K562 (cell line): ENCODE results near the gene MAN1A1. TPM values are rescaled to one million over a fixed set of nuclear protein-coding genes. Genes with fewer than 3 reads are reported as not detected.

Experiments
- ATAC-seq: fragments of 200-7000 bp; cut with Tn5 transposase; 3 replicates; pipeline ENCODE4 v1.9.1; 2020; ENCODE audit warnings: moderate library complexity
- BruUV-seq: library from RNA; stranded (reverse); fragments of 400-500 nt; replicated peaks from 2 replicates; lab custom pipeline; 2021; lab: Mats Ljungman, UMichigan
- CTCF ChIA-PET: fragments of 300-600 bp; formaldehyde crosslinking; extraction: SDS; loops from one replicate; lab custom pipeline; 2021; ENCODE audit warnings: low intra/inter-chr PET ratio; lab: Yijun Ruan, JAX
- POLR2A ChIA-PET: fragments of 300-600, 350-650 bp; sonication (Branson Sonifier 250); formaldehyde crosslinking; extraction: SDS; loops from one replicate; lab custom pipeline; 2021; ENCODE audit warnings: antibody characterized with exemption, inconsistent platforms; lab: Yijun Ruan, JAX
- DNase-seq, 4 experiments: peaks; one replicate each; pipeline versions ENCODE4 v3.0.0 to v3.0.0-alpha.2; 2011 to 2018; ENCODE audit warnings: low spot score in 3 of 4, mixed read lengths in 3 of 4; ENCODE audit errors: extremely low read depth in 1 of 4
- FAIRE-seq: peaks from 2 replicates; lab custom pipeline; 2011; peaks lifted over from hg19 to GRCh38; lab: Jason Lieb, UNC
- H2AFZ ChIP-seq: 2 replicates; pipeline ENCODE4 v1.6.0; 2011; ENCODE audit warnings: low read depth, low read length, control low read depth, inconsistent platforms
- H3K27ac ChIP-seq: fragments of 200-600 bp; 3 replicates; pipeline ENCODE4 v1.8.0; 2011; ENCODE audit warnings: low read depth, mild to moderate bottlenecking, control low read depth, inconsistent platforms, low read length, moderate library complexity, mixed read lengths; ENCODE audit errors: extremely low read depth
- H3K27me3 ChIP-seq, 2 experiments: fragments of 300-600 bp in 1 of 2; 2 replicates in 1 of 2; 3 replicates in 1 of 2; pipeline versions ENCODE4 v1.6.0 to v1.8.0; 2011; ENCODE audit warnings: inconsistent platforms in 2 of 2, low read length in 2 of 2, mild to moderate bottlenecking in 1 of 2, mixed read lengths in 1 of 2, moderate library complexity in 1 of 2; ENCODE audit not compliant: control insufficient read depth in 2 of 2, insufficient read depth in 2 of 2
- H3K36me3 ChIP-seq: fragments of 300-600 bp; 3 replicates; pipeline ENCODE4 v1.8.0; 2011; ENCODE audit warnings: mild to moderate bottlenecking, low read length, inconsistent platforms; ENCODE audit not compliant: control insufficient read depth, insufficient read depth
- H3K4me1 ChIP-seq, 2 experiments: fragments of 200-600 bp in 1 of 2; replicated peaks in 1 of 2; 2 replicates in 1 of 2; 3 replicates in 1 of 2; pipeline versions ENCODE4 v1.5.1 to v1.8.0; 2011; ENCODE audit warnings: inconsistent platforms in 2 of 2, low read length in 2 of 2, mild to moderate bottlenecking in 1 of 2, mixed read lengths in 1 of 2, moderate library complexity in 1 of 2; ENCODE audit not compliant: control insufficient read depth in 2 of 2, insufficient read depth in 2 of 2
- H3K4me2 ChIP-seq: 2 replicates; pipeline ENCODE4 v1.6.1; 2011; ENCODE audit warnings: low read length, control low read depth, inconsistent platforms, mixed read lengths; ENCODE audit not compliant: insufficient read depth
- H3K4me3 ChIP-seq: fragments of 200-600 bp; sonication (generic), shearing (Covaris generic); 2 replicates; pipeline ENCODE4 v1.5.1; 2016; ENCODE audit warnings: control low read depth, inconsistent platforms
- H3K79me2 ChIP-seq: fragments of 200-600 bp; 3 replicates; pipeline ENCODE4 v1.8.0; 2011; ENCODE audit warnings: low read length, inconsistent platforms; ENCODE audit not compliant: control insufficient read depth, insufficient read depth
- H3K9ac ChIP-seq, 2 experiments: 2 replicates each; pipeline versions ENCODE4 v1.6.0 to v1.6.1; 2011; ENCODE audit warnings: low read depth in 2 of 2, low read length in 2 of 2, control low read depth in 1 of 2, inconsistent platforms in 1 of 2, mild to moderate bottlenecking in 1 of 2, mixed read lengths in 1 of 2; ENCODE audit not compliant: insufficient read depth in 1 of 2
- H3K9me1 ChIP-seq: one replicate; pipeline ENCODE4 v1.6.0; 2011; ENCODE audit warnings: inconsistent platforms, mild to moderate bottlenecking, low read length, moderate library complexity; ENCODE audit not compliant: control insufficient read depth, insufficient read depth
- H3K9me3 ChIP-seq: replicated peaks from 2 replicates; pipeline ENCODE4 v1.5.1; 2011; ENCODE audit warnings: low read depth, low read length, inconsistent platforms; ENCODE audit not compliant: control insufficient read depth, insufficient read depth
- H4K20me1 ChIP-seq: replicated peaks from 2 replicates; pipeline ENCODE4 v1.6.1; 2011; ENCODE audit warnings: low read length, inconsistent platforms, mixed read lengths; ENCODE audit not compliant: control insufficient read depth, insufficient read depth
- CBX1 ChIP-seq: sonication (generic); IDR thresholded peaks from 2 replicates; pipeline ENCODE4 v1.6.1; 2016; ENCODE audit warnings: antibody characterized with exemption, low read depth, mild to moderate bottlenecking
- COPS2 ChIP-seq: fragments of 450-650 bp; conservative IDR thresholded peaks from 2 replicates; pipeline ENCODE4 v1.6.1; 2016; ENCODE audit warnings: mild to moderate bottlenecking, moderate library complexity
- DDX20 ChIP-seq: fragments of 450-650 bp; IDR thresholded peaks from 2 replicates; pipeline ENCODE4 v1.6.1; 2016; ENCODE audit warnings: missing genetic modification characterization, low read depth, mild to moderate bottlenecking, missing compliant biosample characterization, moderate library complexity
- EHMT2 ChIP-seq: fragments of 450-650 bp; IDR thresholded peaks from 2 replicates; pipeline ENCODE4 v1.6.1; 2018; ENCODE audit warnings: antibody characterized with exemption
- ILF3 ChIP-seq: fragments of 450-650 bp; IDR thresholded peaks from 2 replicates; pipeline ENCODE4 v1.6.1; 2018; ENCODE audit warnings: antibody characterized with exemption, mild to moderate bottlenecking, moderate library complexity, borderline replicate concordance
- NFXL1 ChIP-seq: fragments of 450-650 bp; formaldehyde crosslinking; IDR thresholded peaks from 2 replicates; pipeline ENCODE4 v1.4.0; 2021; ENCODE audit warnings: mild to moderate bottlenecking
- NR2F6 ChIP-seq: fragments of 450-650 bp; formaldehyde crosslinking; IDR thresholded peaks from 2 replicates; pipeline ENCODE4 v1.4.0; 2020; ENCODE audit warnings: mild to moderate bottlenecking
- POLR3A ChIP-seq: IDR thresholded peaks from 2 replicates; pipeline ENCODE4 v1.6.1; 2011; ENCODE audit warnings: borderline replicate concordance, mild to moderate bottlenecking, moderate library complexity; ENCODE audit not compliant: insufficient read length, insufficient read depth; ENCODE audit errors: extremely low read depth
- POU5F1 ChIP-seq: fragments of 150-350 bp; IDR thresholded peaks from 2 replicates; pipeline ENCODE4 v1.6.1; 2014; ENCODE audit warnings: borderline replicate concordance, low read length, low read depth, mild to moderate bottlenecking; ENCODE audit not compliant: partially characterized antibody
- PYGO2 ChIP-seq: fragments of 450-650 bp; IDR thresholded peaks from 2 replicates; pipeline ENCODE4 v1.6.1; 2016; ENCODE audit warnings: mild to moderate bottlenecking, missing genetic modification characterization, moderate library complexity, missing compliant biosample characterization
- TBL1XR1 ChIP-seq, 2 experiments: IDR thresholded peaks; 2 replicates each; pipeline ENCODE4 v1.6.1; 2012; ENCODE audit warnings: improper control_type of control experiment in 2 of 2, low read length in 2 of 2, mild to moderate bottlenecking in 1 of 2
- TCF3 ChIP-seq: sonication (generic); formaldehyde crosslinking; IDR thresholded peaks from 2 replicates; pipeline ENCODE4 v1.4.0; 2020; ENCODE audit warnings: mild to moderate bottlenecking, missing genetic modification reagents
- U2AF1 ChIP-seq: fragments of 200-400 bp; formaldehyde crosslinking; optimal IDR thresholded peaks from 2 replicates; pipeline ENCODE3; 2017; ENCODE audit warnings: mild to moderate bottlenecking, low read depth, low read length, moderate library complexity
- WHSC1 ChIP-seq: IDR thresholded peaks from one replicate; pipeline ENCODE4 v1.6.1; 2012; ENCODE audit warnings: low read length, control low read depth, inconsistent platforms
- WGBS: fragments of 100-300 bp; shearing (Covaris generic); methylation state at CpG from one replicate; pipeline ENCODE4 v1.1.6; 2016; ENCODE audit warnings: low coverage, mixed read lengths; ENCODE audit not compliant: insufficient coverage; ENCODE audit errors: missing lambda C conversion rate; 5-methylcytosine and 5-hydroxymethylcytosine counted together
- in situ Hi-C: fragments of 300-500 bp; cut with MboI; formaldehyde crosslinking; loops from 4 replicates; pipeline ENCODE4 v1.15.0; 2018; ENCODE audit warnings: inconsistent platforms, mixed read lengths
- intact Hi-C: fragments of 100-400 bp; cut with micrococcal nuclease; formaldehyde crosslinking; loops from 2 replicates; pipeline ENCODE4 v1.14.2; 2022
- polyA plus RNA-seq, 8 experiments: library from polyadenylated mRNA; depleted of rRNA in 4 of 8; stranded (reverse) in 5 of 8; unstranded in 3 of 8; fragments of >200 nt; fragmentation: Nextera tagmentation in 2 of 8; fragmentation: Illumina TruSeq in 1 of 8; extraction: Ambion mirVana in 2 of 8; extraction: Trizol in 1 of 8; gene quantifications; 2 replicates each; pipeline versions ENCODE4 v1.2.1 to v1.2.3, GENCODE V29; 2011 to 2014; ENCODE audit warnings: inconsistent platforms in 1 of 8, missing spikeins in 1 of 8
- total RNA-seq, 7 experiments: library from RNA; depleted of rRNA in 6 of 7; stranded (reverse); fragments of >200 nt in 6 of 7; fragmentation: Illumina TruSeq in 2 of 7; extraction: Trizol in 2 of 7; gene quantifications; 2 replicates each; pipeline versions ENCODE4 v1.2.1 to v1.2.3, GENCODE V29; 2011 to 2021; ENCODE audit warnings: low replicate concordance in 1 of 7
- TF ChIP-seq, protein P1 (sequence below): fragments of 250-450 bp; sonication (Bioruptor Pico); IDR thresholded peaks from 2 replicates; pipeline ENCODE4 v1.9.0; 2021; ENCODE audit warnings: mild to moderate bottlenecking, inconsistent platforms
- TF ChIP-seq, protein P2 (sequence below): conservative IDR thresholded peaks from 2 replicates; pipeline ENCODE4 v1.6.1; 2011; ENCODE audit warnings: low read depth, mild to moderate bottlenecking, low read length; ENCODE audit not compliant: control insufficient read depth

The MAN1A1 gene
- total and polyA plus RNA-seq, 9 of the 15 experiments (the other 6 are each of a cell fraction or from before 2014, with no cell fraction given): 24.5 to 78.4 (median 59.7) TPM

DNA sequence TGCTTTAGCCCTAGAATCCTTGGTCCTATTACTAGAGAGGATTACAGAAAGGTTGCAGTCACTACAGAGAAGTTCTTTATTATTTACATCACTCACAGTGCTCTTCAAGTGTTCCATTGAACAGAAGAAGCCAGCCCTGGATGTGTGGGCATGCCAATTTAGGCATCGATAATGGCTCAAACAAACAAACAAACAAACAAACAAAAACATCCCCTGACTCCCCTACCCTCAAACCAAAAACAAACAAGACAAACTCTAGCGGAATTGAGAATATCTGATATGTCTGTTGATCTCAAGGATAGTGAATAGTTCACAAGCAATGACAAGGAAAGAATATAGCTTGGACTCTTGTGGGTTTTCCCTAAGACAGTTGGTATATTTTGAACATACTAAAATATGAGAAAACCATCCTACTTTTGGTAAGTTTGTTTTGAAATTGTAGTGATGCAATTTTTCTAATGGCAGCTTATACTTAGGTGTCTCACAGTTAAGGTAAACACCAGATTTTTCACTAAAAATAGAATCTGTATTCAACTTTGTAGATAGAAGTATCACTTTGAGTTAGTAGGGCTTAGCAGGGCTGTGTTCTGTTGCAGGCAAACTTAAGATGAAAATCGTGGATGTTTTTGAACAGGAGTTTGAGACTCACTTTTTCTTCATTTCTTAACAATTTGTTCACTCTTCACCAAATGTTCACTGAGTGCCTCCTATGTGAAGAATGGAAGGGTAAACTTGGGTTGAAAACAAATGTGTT lies 178.3 kb downstream of the MAN1A1 start:
- H3K27ac ChIP-seq: no peak overlapping the region
- POLR2A ChIA-PET: interaction anchor here (0.6 to 1.9 kb wide), 4 partner anchors 9 to 21 kb away, joined by 3 to 6 read pairs (median 3); no protein-coding TSS in a partner anchor
- TF ChIP-seq PYGO2 (no peak), U2AF1 (no peak), TBL1XR1 (IDR thresholded peaks at IDR 0.05; ENCODE audit: low read length in 2 of 2) (no peak), TCF3 (CRISPR knock-in tag) (no peak), CBX1 (no peak), WHSC1 (no peak), ILF3 (no peak), NR2F6 (CRISPR knock-in tag) (no peak), EHMT2 (0 out of 2 replicates have a peak, but pooled peaks have one; percentile 19), COPS2 (no peak), NFXL1 (CRISPR knock-in tag) (no peak), POU5F1 (no peak), POLR3A (no peak), DDX20 (tag) (no peak)
- TF ChIP-seq, protein P1, sequence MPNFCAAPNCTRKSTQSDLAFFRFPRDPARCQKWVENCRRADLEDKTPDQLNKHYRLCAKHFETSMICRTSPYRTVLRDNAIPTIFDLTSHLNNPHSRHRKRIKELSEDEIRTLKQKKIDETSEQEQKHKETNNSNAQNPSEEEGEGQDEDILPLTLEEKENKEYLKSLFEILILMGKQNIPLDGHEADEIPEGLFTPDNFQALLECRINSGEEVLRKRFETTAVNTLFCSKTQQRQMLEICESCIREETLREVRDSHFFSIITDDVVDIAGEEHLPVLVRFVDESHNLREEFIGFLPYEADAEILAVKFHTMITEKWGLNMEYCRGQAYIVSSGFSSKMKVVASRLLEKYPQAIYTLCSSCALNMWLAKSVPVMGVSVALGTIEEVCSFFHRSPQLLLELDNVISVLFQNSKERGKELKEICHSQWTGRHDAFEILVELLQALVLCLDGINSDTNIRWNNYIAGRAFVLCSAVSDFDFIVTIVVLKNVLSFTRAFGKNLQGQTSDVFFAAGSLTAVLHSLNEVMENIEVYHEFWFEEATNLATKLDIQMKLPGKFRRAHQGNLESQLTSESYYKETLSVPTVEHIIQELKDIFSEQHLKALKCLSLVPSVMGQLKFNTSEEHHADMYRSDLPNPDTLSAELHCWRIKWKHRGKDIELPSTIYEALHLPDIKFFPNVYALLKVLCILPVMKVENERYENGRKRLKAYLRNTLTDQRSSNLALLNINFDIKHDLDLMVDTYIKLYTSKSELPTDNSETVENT: no peak
- TF ChIP-seq, protein P2, sequence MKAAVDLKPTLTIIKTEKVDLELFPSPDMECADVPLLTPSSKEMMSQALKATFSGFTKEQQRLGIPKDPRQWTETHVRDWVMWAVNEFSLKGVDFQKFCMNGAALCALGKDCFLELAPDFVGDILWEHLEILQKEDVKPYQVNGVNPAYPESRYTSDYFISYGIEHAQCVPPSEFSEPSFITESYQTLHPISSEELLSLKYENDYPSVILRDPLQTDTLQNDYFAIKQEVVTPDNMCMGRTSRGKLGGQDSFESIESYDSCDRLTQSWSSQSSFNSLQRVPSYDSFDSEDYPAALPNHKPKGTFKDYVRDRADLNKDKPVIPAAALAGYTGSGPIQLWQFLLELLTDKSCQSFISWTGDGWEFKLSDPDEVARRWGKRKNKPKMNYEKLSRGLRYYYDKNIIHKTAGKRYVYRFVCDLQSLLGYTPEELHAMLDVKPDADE: no peak

More for the DNA sequence above, 178.3 kb downstream of the MAN1A1 start:
- no TSS peak for BruUV-seq
- H3K36me3 ChIP-seq: peaks cover 4% of the 10 kb centered on the region; the same call in 1 of the 3 replicates
- H3K4me2 ChIP-seq: no peak overlapping the region
- H3K9me1 ChIP-seq: no peaks in the 10 kb centered on the region
- FAIRE-seq: peak; percentile 6
- no peak overlapping the region for H3K4me3 ChIP-seq
- ATAC-seq: no peak
- no peaks in the 10 kb centered on the region for H4K20me1 ChIP-seq
- no peaks in the 10 kb centered on the region for H3K9me3 ChIP-seq
- no peak for DNase-seq
- H3K27me3 ChIP-seq: no peaks in the 10 kb centered on the region
- CTCF ChIA-PET: no interaction called here
- H3K79me2 ChIP-seq: no peaks in the 10 kb centered on the region
- in situ Hi-C loops (no loop called here), intact Hi-C loops (loop anchor here (2.0 kb wide), 1 partner anchor 32 kb away; no protein-coding TSS in a partner anchor)
- H3K4me1 ChIP-seq: peaks cover 0 to 25% of the 10 kb centered on the region in 2 experiments; a peak in 3 of 5 replicates
- no peak overlapping the region for H3K9ac ChIP-seq
- no peak overlapping the region for H2AFZ ChIP-seq
- 23% methylated on average over 3 of the region's 3 CpGs for WGBS
